HG02970 (cell line): Measurements from ENCODE around the gene NTSR1.

Source experiments
- ATAC-seq: cut with Tn5 transposase; IDR thresholded peaks from one replicate; pipeline ENCODE4 v1.9.1; 2021; ENCODE audit warnings: mild to moderate bottlenecking, moderate library complexity, moderate number of reproducible peaks; ENCODE audit not compliant: unreplicated experiment, low FRiP score

NTSR1 gene

DNA sequence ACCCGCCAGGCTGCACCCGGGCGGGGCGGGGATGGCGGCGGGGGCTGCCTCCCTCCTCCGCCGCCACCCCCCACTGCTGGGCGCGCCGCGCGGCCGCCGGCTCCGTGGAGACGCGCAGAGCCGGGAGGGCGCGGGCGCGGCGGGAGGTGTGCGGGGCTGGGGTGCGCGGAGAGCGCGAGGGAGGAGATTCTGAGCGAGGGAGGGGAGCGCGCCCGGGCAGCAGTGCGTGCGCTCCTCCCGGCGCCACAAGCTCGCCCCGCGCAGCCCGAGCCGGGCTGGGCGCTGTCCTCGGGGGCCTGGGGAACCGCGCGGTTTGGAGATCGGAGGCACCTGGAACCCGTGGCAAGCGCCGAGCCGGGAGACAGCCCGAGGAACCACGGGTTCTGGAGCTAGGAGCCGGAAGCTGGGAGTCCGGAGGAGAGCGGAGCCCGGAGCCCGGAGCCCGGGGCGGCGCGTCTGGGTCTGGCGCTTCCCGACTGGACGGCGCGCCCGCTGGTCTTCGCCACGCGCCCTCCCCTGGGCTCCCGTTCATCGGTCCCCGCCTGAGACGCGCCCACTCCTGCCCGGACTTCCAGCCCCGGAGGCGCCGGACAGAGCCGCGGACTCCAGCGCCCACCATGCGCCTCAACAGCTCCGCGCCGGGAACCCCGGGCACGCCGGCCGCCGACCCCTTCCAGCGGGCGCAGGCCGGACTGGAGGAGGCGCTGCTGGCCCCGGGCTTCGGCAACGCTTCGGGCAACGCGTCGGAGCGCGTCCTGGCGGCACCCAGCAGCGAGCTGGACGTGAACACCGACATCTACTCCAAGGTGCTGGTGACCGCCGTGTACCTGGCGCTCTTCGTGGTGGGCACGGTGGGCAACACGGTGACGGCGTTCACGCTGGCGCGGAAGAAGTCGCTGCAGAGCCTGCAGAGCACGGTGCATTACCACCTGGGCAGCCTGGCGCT lies at the start of gene NTSR1:
Gene NTSR1, plus strand, starts transcription at position 246 of the 946 bp plus-strand sequence. Its CDS starts 372 bp downstream, at position 618.
- no peak for ATAC-seq

DNA sequence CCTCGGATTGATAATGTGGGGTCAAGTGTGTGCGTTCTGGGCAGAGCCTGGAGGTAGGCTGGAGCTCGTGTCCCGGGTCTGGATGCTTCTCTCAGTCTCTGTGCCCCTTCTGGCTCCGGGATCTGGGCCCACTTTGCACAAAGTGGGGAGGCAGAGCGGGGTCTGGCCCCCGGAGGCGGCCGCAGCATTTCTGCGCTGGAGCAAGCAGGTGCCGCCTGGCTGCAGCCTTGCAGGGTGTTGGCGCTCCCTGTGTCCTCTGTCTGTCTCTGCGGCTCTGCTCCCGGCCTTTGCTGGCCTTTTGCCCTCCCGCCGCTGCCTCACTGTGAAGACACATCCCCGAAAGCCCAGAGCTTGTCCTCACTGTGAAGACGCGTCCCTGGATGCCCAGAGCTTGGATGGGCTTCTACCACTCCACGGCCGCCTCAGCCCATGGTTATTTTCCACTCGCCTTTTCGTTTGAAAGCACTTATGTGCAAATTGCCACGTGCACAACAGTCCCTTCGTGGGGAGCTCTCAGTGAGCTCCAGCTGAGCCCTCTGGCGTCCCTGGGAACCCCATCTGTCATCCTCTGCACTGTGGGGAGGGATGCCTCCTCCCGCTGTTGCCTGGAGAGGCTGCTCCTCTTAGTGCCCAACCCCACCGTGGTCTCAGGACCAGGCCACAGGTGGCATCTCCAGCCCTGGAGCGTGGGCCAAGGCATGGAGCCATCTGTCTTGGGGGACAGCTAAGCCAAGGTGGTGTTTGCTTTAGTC lies 49.0 kb upstream of the NTSR1 start:
- no peak for ATAC-seq

DNA sequence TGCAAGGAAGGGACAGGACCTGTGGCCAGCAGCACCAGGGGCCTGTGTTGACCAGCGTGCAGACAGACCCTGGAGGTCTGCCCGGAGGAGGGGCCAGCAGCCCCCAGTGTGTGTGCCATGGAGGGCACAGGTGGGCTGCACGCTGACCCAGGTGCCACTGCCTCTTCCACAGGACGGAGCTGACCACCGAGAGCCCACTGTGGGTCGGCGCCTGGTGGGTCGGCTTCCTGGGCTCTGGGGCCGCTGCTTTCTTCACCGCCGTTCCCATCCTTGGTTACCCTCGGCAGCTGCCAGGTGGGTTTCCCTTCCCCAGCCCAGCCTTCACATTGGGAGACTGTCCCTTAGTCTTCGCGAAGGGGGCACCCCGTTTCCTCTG lies 48.4 kb upstream of the NTSR1 start:
- ATAC-seq, result no peak

DNA sequence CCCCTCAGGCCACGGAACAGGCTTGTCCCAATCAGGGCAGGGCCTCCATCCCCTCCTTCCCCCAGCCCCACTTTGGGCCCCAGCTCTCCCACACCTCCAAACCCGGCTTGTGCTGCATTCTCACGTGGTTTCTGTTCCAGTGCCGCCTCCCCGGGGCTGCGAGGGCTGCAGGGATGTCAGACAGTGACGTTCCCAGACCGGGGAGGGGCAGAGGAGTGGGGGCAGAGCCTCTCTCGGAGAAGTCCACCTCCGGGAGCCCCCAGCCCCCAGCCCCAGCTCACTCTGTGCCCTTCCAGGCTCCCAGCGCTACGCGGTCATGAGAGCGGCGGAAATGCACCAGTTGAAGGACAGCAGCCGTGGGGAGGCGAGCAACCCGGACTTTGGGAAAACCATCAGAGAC lies 47.9 kb upstream of the NTSR1 start:
- ATAC-seq, result no peak

DNA sequence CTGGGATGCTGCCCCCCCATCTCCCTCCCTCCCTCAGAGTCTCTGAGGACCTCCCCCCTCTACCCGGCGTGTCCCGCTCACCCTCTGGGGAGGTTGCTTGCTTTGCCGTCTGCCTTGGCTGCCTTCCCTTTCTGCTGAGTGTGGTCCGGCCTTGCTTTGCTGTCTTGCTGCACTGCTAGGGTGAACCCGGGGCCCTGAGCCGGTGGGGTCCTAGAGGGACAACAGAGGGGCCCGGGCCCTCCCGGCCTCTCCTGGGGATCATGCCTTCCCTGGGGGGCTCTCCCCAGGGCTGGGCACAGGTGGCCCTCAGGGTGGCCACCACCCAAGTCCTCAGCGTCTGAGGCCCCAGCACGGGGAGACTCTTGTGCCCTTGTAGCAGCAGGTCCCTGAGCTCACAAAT lies 47.0 kb upstream of the NTSR1 start:
- ATAC-seq, result no peak

DNA sequence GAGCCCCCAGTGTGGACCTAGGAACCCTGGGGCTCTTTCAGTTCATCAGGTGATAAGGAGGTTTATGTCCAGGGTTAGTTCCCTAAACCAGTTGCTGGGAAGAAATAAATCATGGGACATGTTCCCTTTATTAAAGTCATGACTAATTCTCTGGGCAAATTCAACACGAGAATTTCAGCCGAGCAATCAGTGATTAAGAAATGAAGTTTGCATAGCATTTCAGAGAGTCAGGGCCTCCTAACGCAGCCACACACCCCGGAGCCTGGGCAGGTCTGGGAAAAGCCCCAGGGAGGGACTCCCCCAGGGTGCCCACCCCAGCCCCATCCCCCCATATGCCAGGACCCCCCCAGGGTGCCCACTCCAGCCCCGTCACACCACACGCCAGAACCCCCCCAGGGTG lies 46.2 kb upstream of the NTSR1 start:
- ATAC-seq, result no peak

DNA sequence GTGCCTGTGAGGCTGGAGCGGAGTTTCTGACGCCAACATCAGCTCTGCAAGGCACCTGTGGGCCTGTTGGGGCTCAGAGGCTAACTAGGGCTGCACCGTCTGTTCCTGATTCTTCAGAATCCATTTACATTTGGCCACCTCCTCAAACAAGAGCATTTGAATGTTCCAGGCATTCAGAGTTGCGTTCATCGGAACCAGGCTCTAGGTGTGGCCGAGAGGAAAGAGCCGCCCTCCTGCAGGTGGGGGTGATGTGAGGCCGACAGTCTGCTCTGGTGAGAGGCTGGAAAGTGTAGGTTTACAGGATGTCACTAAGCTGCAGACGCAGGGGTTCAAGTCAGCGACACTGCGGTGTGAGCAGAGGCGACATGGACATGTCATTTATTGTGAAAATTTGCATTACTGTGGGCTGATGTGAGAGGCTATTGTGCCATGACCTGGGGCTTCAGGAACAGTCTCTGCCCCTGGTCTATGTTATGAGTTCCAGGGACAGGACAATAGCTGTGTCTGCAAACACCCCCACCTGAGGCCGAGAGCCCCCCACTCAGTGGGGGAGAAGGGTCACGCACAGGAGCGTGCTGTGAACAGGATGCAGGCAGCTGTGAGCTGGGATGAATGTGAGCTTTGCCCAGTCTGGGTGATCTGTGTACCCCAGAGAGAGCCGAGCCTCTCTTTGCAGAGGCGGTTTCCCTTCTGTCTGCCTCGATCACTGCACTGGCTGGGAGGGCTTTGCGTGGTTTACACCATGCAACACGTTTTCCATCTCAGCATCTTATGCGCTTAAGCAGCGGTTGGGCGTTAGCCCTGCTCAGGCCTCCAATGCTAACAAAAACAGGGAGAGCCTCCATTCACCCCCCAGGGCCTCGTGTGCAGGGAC lies 45.3 kb upstream of the NTSR1 start:
- no peak for ATAC-seq

DNA sequence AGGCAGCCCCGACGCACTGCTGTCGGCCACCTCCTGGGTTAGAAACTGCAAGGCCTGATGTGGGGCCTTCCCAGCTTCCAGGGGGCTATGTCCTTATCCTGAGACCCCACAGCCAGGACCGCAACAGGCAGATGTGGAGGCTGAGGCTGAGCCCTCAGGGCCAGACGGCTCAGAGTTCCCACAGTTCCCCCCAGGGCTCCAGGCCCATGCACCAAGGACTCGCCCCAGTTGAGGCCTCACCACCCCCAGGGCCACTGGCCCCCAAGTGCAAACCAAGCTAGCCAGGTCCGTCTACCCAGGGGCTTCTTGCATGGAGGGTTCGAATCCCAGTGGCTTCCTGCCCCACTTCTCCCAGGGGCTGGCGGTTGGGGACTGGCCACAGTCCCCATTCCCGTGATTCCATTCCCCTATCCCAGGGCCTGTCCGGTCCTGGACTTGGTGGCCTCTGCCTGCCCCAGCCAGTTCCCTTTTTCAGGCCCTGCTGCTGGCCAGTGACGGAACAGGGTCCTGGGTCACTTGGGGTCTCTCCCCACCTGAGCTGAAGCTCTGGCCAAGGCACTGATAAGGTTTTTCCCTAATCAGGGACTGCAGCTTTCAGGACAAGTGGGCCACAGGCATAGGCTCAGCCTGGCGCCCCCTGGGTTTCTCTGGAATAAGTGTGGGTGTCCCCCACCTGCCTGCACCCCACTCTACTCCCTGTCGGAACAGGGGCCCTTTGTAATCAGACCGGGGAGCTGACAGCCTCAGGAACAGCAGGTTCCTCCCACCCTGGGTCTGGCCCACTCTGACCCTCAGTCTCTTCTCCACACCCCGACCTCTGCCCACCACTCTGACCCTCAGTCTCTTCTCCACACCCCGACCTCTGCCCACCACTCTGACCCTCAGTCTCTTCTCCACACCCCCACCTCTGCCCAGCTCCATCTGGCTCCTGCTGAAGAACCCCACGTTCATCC lies 44.3 kb upstream of the NTSR1 start:
- no peak for ATAC-seq

DNA sequence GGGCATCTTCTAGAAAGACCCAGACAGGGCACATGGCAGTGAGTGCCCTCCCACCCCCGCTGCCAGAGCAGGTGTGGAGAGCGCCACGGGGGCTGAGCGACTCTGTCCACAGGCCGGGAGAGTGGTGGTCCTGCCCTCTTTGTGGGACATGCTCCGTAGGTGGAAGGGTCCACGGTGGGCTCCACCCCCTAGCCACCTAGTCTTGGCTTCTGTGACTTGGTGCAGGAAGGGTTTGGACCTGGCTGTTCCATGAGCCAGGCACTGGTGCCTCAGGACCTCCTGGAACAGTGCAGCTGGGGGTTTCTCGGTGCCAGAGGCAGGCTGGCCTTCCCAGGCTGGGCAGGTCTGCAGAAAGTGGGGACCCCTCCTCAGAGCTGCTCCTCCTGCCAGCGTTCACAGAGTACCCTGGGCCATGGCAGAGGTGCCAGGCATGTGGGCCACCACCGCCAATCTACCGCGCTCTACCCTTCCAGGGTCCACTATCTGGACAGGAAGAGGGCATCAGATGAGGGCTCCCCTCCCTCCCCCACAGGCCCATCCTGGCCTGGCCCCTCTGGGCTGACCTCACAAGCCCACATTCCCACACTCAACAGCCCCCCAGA lies 43.4 kb upstream of the NTSR1 start:
- no peak for ATAC-seq

DNA sequence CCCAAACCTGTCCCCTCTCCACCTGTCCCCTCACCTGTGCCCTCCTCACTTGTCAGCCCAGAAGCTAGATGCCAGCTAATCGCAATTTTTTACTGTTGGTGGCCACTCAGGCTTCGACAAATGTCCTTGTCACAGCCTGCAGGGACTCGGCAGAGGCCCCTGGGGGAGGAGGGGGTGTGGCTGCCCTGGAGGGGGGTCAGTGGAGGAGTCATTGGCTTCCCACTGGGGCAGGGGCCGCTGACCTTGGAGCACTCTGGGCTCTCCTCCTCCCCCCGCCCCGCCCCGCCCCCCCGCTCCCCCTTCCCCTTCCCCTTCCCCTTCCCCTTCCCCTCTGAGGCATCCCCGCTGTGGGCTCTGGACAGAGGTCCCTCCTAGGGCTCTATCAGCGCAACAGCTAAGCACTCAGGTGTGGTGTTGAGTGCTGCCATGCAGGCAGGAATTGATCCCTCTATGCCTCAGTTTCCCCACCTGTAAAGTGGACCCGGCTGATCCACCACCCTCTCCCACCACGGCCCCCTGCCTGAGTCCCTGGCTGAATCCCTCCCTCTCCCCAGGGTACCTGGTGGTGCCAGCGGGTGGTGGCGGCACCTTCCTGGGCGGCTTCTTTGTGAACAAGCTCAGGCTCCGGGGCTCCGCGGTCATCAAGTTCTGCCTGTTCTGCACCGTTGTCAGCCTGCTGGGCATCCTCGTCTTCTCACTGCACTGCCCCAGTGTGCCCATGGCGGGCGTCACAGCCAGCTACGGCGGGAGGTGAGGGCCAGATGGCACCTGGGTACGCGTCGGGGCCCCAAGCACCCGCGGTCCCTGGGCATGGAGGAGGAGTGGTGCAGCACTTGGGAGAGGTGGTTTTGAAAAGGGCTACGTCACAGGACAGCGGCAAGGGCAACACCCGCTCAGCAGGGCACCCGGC lies 42.6 kb upstream of the NTSR1 start:
- no peak for ATAC-seq

DNA sequence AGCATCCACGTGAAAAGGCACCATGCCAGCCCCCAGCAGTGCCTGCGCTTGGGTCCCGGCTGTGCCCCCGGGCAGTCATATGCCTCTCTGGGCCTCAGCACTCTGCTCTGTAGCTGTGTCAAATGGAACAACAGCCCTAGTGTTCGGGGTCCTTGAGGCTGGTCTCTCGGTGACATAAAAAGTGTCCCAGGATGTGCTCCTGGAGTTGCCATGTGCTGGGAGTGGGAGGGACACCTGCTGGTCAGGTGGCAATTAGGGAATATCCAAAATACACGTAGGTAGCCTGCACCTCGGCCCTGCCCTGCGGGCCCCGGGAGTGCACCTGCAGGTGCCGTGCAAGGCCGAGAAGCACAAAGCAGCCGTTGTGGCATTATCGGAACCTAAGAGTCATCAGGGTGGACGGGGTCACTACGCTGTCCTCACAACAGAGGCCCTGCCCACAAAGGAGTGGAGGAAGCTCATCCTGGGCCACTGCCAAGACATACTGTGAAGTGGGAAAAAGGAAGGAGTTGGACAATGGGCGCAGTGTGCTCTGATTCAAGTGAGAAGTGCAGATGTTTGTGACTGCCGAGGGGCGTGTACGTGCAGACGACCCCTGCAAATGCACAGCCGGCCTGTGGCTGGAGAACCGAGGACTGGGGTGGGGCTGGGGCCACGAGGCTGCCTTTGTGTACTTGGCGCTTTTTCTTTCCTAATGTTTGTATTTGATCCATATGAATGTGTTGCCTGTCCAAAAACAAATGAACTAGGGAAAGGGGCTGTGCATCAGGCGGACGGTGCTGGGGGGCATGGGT lies 41.7 kb upstream of the NTSR1 start:
- ATAC-seq, result no peak

DNA sequence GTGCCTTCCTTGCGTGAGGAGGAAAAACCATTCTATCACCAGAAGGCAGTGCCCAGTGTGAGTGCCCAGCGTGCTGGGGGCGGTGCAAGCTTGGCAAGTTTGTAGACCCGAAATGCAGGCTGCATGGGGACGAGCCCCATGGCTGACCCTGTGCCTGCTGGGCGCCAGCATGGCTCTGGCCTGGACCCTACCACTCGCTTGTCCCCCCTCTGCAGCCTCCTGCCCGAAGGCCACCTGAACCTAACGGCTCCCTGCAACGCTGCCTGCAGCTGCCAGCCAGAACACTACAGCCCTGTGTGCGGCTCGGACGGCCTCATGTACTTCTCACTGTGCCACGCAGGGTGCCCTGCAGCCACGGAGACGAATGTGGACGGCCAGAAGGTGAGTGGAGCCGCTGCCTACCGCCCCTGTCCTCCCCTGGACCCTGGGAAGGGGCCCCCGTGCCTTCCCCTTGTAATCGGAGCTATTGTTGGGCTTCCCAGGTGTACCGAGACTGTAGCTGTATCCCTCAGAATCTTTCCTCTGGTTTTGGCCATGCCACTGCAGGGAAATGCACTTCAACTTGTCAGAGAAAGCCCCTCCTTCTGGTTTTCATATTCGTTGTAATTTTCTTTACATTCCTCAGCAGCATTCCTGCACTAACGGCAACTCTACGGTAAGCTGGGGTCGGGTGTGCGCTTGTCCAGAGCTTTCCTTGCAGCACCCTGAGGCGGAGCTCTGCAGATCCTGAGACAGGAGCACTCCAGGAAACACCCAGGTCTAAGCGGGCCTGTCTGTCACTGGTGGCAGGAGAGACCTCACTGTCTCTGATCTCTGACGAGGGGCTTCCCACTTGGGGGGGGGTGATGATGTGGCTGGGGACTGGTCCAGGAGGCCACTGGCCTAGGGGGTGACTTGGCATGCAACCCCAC lies 40.9 kb upstream of the NTSR1 start:
- no peak for ATAC-seq

DNA sequence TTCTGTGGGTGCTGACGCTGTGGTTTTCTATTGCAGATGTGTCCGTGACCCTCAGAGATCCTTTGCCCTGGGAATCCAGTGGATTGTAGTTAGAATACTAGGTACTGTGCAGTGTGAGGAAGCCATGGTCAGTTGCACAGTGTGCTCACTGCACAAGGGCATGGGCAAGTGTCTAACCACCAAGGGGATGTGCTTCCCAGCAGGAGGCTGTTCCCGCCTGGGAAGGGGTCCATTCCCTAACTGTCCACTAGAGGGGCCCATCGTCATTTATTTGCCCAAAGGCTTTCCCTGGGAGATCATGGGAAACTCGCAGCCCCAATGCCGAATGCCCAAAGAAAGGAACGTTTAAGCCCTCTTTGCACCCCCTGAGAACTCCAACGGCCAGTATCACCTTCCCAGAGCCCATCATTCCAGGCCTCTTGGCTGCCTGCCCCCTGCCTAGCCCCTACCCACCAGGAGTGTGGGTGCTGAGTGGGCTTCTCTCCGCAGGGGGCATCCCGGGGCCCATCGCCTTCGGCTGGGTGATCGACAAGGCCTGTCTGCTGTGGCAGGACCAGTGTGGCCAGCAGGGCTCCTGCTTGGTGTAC lies 40.1 kb upstream of the NTSR1 start:
- ATAC-seq, result no peak

DNA sequence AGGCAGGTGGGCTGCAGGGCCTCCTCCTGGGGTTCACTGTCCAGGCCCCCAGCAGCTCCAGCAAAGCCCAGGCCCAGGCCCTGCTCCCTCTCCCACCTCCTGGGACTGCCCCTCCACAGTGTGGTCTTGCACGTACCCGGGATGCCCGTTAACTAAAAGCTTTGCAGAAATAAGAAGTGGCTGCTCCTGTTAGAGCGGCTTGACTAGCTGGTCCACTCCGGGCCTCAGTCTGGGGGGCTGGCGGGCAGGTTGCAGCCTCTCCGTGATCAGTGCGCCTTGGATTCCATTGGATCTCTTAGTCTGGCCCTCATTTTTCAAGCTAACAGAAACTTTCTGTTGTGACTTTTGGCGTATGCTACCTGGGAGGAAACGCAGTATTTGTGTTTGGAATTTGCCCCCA lies 39.4 kb upstream of the NTSR1 start:
- ATAC-seq, result no peak

DNA sequence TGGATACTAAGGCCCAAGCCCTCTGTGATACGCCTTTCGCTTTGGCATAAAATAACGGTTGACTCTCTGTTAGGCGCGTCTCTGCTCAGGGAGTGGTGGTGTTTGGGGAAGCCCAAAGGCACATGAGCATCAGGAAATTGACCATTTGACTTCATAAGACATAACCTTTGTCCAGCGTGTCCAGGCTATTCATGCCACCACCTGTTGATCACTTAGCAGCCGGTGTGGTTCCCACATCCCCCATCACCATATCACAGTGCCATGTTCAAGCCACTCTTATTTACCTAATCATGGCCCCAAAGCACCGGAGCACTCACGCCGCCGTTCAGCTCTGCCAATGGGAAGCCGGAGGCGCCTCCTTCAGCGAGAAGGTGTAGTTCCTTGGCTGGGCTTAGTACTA lies 38.5 kb upstream of the NTSR1 start:
- no peak for ATAC-seq

DNA sequence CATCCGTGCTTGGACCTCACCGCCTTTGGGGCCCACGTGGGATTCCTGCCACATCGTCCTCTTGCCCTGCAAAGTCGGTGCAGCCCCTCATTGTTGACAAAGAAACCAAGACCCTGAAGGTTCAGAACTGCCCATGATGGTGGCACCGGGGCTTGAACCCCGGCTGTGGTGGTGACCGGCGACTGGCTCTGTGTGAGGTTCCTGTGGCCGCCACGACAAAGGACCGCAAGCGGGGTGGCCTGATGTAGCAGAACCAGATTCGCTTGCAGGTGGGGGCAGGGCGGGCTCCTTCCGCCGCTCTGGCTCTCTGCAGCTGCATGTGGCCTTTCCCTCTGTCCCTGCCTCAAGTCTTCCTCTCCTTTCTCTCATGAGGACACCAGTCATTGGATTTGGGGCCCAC lies 37.6 kb upstream of the NTSR1 start:
- ATAC-seq, result no peak
